Progenitor cell of endocrine pancreas (in vitro differentiated cells): Measurements from ENCODE around the gene CAPN11. TPM values are rescaled to one million over a fixed set of nuclear protein-coding genes. Genes with fewer than 3 reads are reported as not detected.

Experiments used
- DNase-seq: peaks from one replicate; pipeline ENCODE4 v3.0.0; 2021; ENCODE audit warnings: low spot score; ENCODE audit not compliant: unreplicated experiment
- H3K27ac Mint-ChIP-seq: 2 replicates; pipeline ENCODE4 v1.8.0; 2021; ENCODE audit warnings: mild to moderate bottlenecking, moderate library complexity, mixed read lengths
- H3K27me3 Mint-ChIP-seq: 2 replicates; pipeline ENCODE4 v1.8.0; 2021; ENCODE audit warnings: mixed read lengths
- H3K36me3 Mint-ChIP-seq: 2 replicates; pipeline ENCODE4 v1.8.0; 2022; ENCODE audit warnings: mixed read lengths; ENCODE audit not compliant: insufficient read depth
- H3K4me1 Mint-ChIP-seq: 2 replicates; pipeline ENCODE4 v1.8.0; 2021; ENCODE audit warnings: low read depth, mixed read lengths
- H3K4me3 Mint-ChIP-seq: 2 replicates; pipeline ENCODE4 v1.8.0; 2021; ENCODE audit warnings: low read depth, mild to moderate bottlenecking, moderate library complexity, mixed read lengths
- H3K9me3 Mint-ChIP-seq: 2 replicates; pipeline ENCODE4 v1.8.0; 2021; ENCODE audit warnings: low read depth, mixed read lengths
- total RNA-seq: library from RNA; stranded (reverse); gene quantifications from 2 replicates; pipeline ENCODE4 v1.2.1, GENCODE V29; 2021
- TF ChIP-seq, protein P1 (sequence below): fragments of 200-600 bp; sonication (generic); IDR thresholded peaks from one replicate; pipeline ENCODE4 v1.5.0; 2021; ENCODE audit warnings: antibody characterized with exemption, mild to moderate bottlenecking; ENCODE audit not compliant: unreplicated experiment

CAPN11 gene
- total RNA-seq, 1 donor from 2014 or later, result not detected

DNA sequence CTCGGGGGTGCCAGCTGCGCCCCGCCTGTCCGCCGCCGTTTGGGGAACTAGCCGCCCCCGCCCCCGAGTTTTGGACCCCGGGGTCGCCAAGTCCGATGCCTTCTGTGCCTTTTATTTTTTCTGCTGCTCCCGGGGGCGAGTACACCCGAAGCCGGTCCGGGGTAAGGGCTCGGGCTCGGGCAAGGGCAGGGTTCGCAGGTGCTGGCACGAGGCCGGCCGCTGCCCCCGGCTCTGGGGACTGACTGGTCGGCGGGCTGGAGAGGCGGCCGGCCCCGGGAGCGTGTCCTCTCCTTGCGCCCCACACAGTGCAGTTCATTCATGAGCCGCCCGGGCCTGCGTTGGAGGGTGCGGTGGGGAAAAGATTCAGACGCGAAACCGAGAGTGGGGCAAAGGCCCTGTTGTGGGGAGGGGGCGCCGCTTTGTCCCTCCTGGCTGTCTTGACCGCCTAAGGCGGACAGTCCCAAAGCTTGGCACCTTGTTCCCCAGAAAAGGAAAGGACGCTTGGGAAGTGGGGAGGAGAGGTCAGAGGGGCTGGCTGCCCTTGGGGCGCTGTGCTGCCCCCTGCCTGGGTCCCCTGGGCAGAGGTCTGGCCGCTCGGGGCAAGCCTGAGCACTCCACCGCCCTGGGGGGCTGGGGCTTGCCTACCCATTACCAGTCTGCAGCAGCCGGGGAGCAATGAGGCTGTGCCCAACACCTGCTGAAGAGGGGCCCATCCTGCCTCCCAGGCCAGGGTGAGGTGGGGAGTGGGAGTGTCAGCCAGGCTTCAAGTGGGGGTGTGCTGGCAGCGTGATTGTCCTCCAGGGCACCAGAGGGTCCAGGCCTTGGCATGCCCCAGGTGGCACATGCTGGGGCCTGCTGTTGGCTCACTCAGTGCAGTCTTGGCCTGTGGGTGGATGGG is 30.4 kb upstream of the CAPN11 start:
- TF ChIP-seq, protein P1, sequence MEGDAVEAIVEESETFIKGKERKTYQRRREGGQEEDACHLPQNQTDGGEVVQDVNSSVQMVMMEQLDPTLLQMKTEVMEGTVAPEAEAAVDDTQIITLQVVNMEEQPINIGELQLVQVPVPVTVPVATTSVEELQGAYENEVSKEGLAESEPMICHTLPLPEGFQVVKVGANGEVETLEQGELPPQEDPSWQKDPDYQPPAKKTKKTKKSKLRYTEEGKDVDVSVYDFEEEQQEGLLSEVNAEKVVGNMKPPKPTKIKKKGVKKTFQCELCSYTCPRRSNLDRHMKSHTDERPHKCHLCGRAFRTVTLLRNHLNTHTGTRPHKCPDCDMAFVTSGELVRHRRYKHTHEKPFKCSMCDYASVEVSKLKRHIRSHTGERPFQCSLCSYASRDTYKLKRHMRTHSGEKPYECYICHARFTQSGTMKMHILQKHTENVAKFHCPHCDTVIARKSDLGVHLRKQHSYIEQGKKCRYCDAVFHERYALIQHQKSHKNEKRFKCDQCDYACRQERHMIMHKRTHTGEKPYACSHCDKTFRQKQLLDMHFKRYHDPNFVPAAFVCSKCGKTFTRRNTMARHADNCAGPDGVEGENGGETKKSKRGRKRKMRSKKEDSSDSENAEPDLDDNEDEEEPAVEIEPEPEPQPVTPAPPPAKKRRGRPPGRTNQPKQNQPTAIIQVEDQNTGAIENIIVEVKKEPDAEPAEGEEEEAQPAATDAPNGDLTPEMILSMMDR, result peak; percentile 31
- peak; percentile 28 for DNase-seq
- H3K9me3 Mint-ChIP-seq, result no peaks in the 10 kb centered on the region
- H3K4me3 Mint-ChIP-seq, result peak overlapping the region; percentile 82
- H3K36me3 Mint-ChIP-seq, result peaks cover 7% of the 10 kb centered on the region
- H3K27ac Mint-ChIP-seq, result no peak overlapping the region
- peaks cover 34% of the 10 kb centered on the region for H3K4me1 Mint-ChIP-seq
- H3K27me3 Mint-ChIP-seq, result no peaks in the 10 kb centered on the region

DNA sequence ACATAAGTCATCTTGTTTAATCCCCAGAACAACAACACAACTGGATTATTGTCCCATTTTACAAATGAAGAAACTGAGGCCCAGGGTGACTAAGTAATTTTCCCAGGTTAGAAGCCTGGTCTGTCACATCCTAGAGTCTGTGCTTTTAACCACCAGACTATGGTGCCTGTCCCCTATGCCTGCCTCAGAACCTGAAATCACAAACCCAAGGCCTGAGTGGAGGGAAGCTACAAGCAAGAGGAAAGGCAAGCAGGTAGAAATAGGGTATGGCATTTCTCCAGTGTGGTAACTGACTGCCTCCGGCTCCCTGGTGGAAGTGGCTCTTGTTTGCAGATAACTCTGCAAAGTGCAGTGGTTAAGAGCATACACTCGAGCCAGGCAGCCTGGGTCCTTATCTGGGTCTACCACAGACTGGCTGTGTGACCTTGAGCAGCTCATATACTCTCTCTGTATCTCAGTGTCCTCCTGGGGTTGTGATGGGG is 28.7 kb upstream of the CAPN11 start:
- TF ChIP-seq, protein P1, result no peak
- no peaks in the 10 kb centered on the region for H3K9me3 Mint-ChIP-seq
- no peak for DNase-seq
- peaks cover 7% of the 10 kb centered on the region for H3K36me3 Mint-ChIP-seq
- H3K4me1 Mint-ChIP-seq, result peaks cover 25% of the 10 kb centered on the region
- peak overlapping the region; percentile 82 for H3K4me3 Mint-ChIP-seq
- H3K27me3 Mint-ChIP-seq, result no peaks in the 10 kb centered on the region
- no peak overlapping the region for H3K27ac Mint-ChIP-seq

DNA sequence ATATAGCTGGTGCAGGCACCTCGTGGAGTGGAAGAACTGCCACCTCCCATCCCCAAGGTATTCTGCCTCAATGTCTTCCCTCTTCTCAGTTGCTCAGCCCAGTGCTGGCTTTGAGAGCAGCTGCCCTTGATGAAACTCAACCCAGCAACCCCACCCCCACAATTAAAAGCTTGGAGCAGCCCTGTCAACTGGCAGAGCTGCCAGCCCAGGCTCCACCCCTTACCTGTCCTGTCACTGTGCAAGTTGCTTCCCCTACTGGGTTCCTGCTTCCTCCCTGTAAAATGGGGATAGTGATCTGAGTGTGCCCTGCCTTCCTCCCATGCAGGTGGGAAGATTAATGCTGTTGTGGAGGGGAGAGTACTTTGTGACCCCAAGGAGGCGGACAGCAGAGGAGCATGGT is 26.7 kb upstream of the CAPN11 start:
- TF ChIP-seq, protein P1, result no peak
- peaks cover 13% of the 10 kb centered on the region for H3K4me1 Mint-ChIP-seq
- peak overlapping the region; percentile 20 for H3K27ac Mint-ChIP-seq
- H3K27me3 Mint-ChIP-seq, result no peaks in the 10 kb centered on the region
- no peaks in the 10 kb centered on the region for H3K9me3 Mint-ChIP-seq
- peak overlapping the region; percentile 3 for H3K4me3 Mint-ChIP-seq
- peaks cover 4% of the 10 kb centered on the region for H3K36me3 Mint-ChIP-seq
- DNase-seq, result no peak

DNA sequence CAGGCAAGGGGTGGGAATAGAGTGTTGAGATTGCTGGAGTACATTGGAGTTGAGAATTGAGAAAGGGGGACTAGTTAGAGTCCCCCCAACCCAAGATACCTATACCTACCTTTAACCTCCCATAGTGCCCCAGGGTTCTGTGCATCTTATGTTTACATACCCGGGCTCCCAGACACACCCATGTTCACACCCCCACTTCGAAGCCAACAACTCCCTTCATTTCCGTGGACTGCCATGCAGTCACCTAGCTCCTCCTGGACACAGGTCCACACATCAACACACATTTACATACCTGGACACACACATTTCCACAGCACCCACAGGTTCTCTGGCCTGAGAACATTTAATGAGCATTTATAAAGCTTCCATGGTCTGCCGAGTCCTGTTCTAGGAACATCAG is 26.1 kb upstream of the CAPN11 start:
- H3K27ac Mint-ChIP-seq, result no peak overlapping the region

More for the DNA sequence above, 26.1 kb upstream of the CAPN11 start:
- H3K4me1 Mint-ChIP-seq, result peaks cover 13% of the 10 kb centered on the region
- no peaks in the 10 kb centered on the region for H3K27me3 Mint-ChIP-seq
- H3K9me3 Mint-ChIP-seq, result no peaks in the 10 kb centered on the region
- no peak overlapping the region for H3K4me3 Mint-ChIP-seq
- TF ChIP-seq, protein P1, result no peak
- DNase-seq, result no peak
- H3K36me3 Mint-ChIP-seq, result peaks cover 6% of the 10 kb centered on the region
